ENCODE data around the gene CTNNAL1.

DNA sequence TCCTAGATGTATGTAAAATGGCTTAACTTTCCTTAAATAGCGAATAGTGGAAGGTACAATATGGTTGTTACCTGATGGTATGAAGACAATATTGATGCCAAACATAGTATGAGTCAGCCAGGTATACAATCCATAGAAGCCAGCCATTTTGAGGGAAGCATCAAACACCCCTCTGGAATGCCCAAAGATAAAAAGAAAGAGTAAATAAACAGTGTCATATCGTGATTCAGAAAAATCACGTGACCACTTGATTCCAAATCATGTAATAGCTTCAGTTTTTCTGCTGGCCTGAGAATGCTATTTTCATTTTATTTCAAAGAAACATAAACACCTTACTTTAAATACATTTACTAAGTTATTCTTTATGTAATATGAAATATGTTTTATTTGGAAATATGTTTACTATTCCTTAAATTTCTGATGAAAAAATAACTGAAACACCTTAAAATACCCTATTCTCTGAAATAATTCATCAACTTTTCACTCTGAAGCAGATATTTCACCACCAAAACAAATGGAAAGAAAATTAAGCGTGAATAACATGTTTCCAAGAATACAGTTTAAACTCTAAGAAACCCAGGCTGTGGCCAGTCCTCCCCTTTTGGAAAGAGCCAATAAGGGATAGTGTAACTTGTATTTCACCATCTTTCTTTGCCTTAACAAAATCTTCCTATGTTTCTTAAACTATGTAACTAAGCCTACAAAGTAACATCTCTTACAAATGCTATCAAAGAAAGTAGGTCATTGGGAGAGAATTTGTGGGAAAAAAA is 24.8 kb upstream of the CTNNAL1 start:
- TF ChIP-seq, protein P1, sequence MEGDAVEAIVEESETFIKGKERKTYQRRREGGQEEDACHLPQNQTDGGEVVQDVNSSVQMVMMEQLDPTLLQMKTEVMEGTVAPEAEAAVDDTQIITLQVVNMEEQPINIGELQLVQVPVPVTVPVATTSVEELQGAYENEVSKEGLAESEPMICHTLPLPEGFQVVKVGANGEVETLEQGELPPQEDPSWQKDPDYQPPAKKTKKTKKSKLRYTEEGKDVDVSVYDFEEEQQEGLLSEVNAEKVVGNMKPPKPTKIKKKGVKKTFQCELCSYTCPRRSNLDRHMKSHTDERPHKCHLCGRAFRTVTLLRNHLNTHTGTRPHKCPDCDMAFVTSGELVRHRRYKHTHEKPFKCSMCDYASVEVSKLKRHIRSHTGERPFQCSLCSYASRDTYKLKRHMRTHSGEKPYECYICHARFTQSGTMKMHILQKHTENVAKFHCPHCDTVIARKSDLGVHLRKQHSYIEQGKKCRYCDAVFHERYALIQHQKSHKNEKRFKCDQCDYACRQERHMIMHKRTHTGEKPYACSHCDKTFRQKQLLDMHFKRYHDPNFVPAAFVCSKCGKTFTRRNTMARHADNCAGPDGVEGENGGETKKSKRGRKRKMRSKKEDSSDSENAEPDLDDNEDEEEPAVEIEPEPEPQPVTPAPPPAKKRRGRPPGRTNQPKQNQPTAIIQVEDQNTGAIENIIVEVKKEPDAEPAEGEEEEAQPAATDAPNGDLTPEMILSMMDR (IDR thresholded peaks at IDR 0.05): no peak
- no peak for TF ChIP-seq POLR2A (IDR thresholded peaks at IDR 0.05)

Measured in right lobe of liver (tissue), 4 donors.